ENCODE results near the gene ATP6V1C2. TPM values are rescaled to one million over a fixed set of nuclear protein-coding genes. Genes with fewer than 3 reads are reported as not detected.

The ATP6V1C2 gene
- total and polyA plus RNA-seq, 4 donors: 0.55 to 2.5 (median 1.0) TPM

- no peak for DNase-seq
- no peak overlapping the region for H3K27ac ChIP-seq (ENCODE audit: low read depth in 1 of 2, low read length in 1 of 2)
- no peak for TF ChIP-seq CTCF (IDR thresholded peaks at IDR 0.05; ENCODE audit: control extremely low read depth, extremely low read depth)
- no peaks in the 10 kb centered on the region for H3K36me3 ChIP-seq (ENCODE audit: control insufficient read depth in 4 of 4, insufficient read depth in 4 of 4, low read length in 4 of 4)
- H3K4me1 ChIP-seq (ENCODE audit: control insufficient read depth in 5 of 5, insufficient read depth in 5 of 5, low read length in 5 of 5): no peaks in the 10 kb centered on the region
- H3K9ac ChIP-seq (ENCODE audit: insufficient read depth in 1 of 2, low read length in 2 of 2): no peak overlapping the region
- WGBS, 2 donors: 91 to 95% methylated on average over 9 of the region's 9 CpGs
- H3K4me3 ChIP-seq: no peak overlapping the region
- no peaks in the 10 kb centered on the region for H3K27me3 ChIP-seq (ENCODE audit: control insufficient read depth in 3 of 3, insufficient read depth in 3 of 3, low read length in 2 of 3)
- ATAC-seq (ENCODE audit: insufficient read depth, low FRiP score): no peak
- H3K9me3 ChIP-seq (ENCODE audit: control insufficient read depth in 4 of 4, insufficient read depth in 3 of 4, low read length in 3 of 4): peaks cover 0 to 2% (median 0%) of the 10 kb centered on the region in 4 donors
Measured at GRCh38 chr2:10704034-10704594, 17.3 kb upstream of the ATP6V1C2 start.

- Histone ChIP-seq H3K4me1 (ENCODE audit: control insufficient read depth in 5 of 5, insufficient read depth in 5 of 5, low read length in 5 of 5) (no peaks in the 10 kb centered on the region), H3K27me3 (ENCODE audit: control insufficient read depth in 3 of 3, insufficient read depth in 3 of 3, low read length in 2 of 3) (peaks cover 0 to 3% (median 0%) of the 10 kb centered on the region in 3 donors), H3K27ac (ENCODE audit: low read depth in 1 of 2, low read length in 1 of 2) (no peak overlapping the region), H3K9me3 (ENCODE audit: control insufficient read depth in 4 of 4, insufficient read depth in 3 of 4, low read length in 3 of 4) (peaks cover 0 to 2% (median 0%) of the 10 kb centered on the region in 4 donors), H3K9ac (ENCODE audit: insufficient read depth in 1 of 2, low read length in 2 of 2) (no peak overlapping the region), H3K4me3 (no peak overlapping the region), H3K36me3 (ENCODE audit: control insufficient read depth in 4 of 4, insufficient read depth in 4 of 4, low read length in 4 of 4) (no peaks in the 10 kb centered on the region)
- DNase-seq (no peak), ATAC-seq (ENCODE audit: insufficient read depth, low FRiP score) (no peak)
- TF ChIP-seq CTCF (IDR thresholded peaks at IDR 0.05; ENCODE audit: control extremely low read depth, extremely low read depth): no peak
- 94% methylated on average over 5 of the region's 5 CpGs for WGBS, 2 donors
Measured at GRCh38 chr2:10706033-10706432, 15.4 kb upstream of the ATP6V1C2 start.

- Histone ChIP-seq H3K4me1 (ENCODE audit: control insufficient read depth in 5 of 5, insufficient read depth in 5 of 5, low read length in 5 of 5) (no peaks in the 10 kb centered on the region), H3K27me3 (ENCODE audit: control insufficient read depth in 3 of 3, insufficient read depth in 3 of 3, low read length in 2 of 3) (peaks cover 0 to 3% (median 0%) of the 10 kb centered on the region in 3 donors), H3K36me3 (ENCODE audit: control insufficient read depth in 4 of 4, insufficient read depth in 4 of 4, low read length in 4 of 4) (no peaks in the 10 kb centered on the region), H3K4me3 (no peak overlapping the region), H3K27ac (ENCODE audit: low read depth in 1 of 2, low read length in 1 of 2) (no peak overlapping the region), H3K9me3 (ENCODE audit: control insufficient read depth in 4 of 4, insufficient read depth in 3 of 4, low read length in 3 of 4) (peaks cover 0 to 2% (median 0%) of the 10 kb centered on the region in 4 donors), H3K9ac (ENCODE audit: insufficient read depth in 1 of 2, low read length in 2 of 2) (no peak overlapping the region)
- 60 to 82% methylated on average over 10 of the region's 10 CpGs for WGBS, 2 donors
- no peak for TF ChIP-seq CTCF (IDR thresholded peaks at IDR 0.05; ENCODE audit: control extremely low read depth, extremely low read depth)
- ATAC-seq (ENCODE audit: insufficient read depth, low FRiP score) (no peak), DNase-seq (no peak)
Measured at GRCh38 chr2:10707831-10708230, 13.6 kb upstream of the ATP6V1C2 start.
